Activated T-cell treated with anti-CD3 and anti-CD28 coated beads for 1 hour (primary cell): Measurements from ENCODE around the gene STOX1.
"Not testable (repeated sequence)": the region's sequence is repeated elsewhere in the genome, so short reads cannot be mapped to it uniquely, and the experiment has no call there.

Experiments used
- DNase-seq: peaks from one replicate; pipeline ENCODE4 v3.0.0-alpha.2; 2020; ENCODE audit warnings: low read depth

Gene STOX1

DNA sequence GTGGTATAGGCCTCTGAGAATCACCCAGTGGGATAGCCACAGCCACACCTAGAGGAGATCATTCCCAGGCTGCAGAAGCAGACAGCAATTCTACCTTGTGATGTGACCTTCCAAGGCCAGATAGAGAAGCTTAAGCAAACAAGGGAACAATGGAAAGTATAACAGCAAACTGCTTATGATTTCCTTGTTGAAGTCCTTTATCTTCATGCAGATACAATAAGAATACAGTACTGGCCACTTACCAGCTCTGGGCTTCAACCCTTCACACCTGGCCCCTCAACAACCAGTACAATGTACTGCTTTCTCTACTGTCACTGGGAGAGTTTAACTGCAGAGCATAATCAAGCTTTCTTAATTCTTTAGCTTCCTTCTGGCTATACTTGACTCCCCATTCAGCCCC, 51.2 kb downstream of the STOX1 start:
- no peak for DNase-seq

- DNase-seq, result no peak
These were observed 52.3 kb downstream of the STOX1 start for GRCh38 chr10:68879628-68880027.

DNA sequence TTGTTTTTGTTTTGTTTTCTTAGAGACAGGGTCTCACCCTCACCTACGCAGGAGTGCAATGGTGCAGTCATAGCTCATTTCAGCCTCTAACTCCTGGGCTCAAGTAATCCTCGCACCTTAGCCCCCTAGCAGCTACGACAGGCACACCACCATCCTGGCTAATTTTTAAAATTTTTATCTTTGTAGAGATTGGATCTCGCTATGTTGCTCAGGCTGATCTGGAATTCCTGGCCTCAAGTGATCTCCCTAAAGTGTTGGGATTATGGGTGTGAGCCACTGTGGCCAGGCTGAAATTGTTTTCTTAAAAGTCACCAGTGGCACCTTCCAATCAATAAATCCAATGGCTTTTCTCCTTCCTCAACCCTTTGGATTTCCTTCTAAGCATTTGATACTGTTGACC, 52.9 kb downstream of the STOX1 start:
- DNase-seq, result no peak

DNA sequence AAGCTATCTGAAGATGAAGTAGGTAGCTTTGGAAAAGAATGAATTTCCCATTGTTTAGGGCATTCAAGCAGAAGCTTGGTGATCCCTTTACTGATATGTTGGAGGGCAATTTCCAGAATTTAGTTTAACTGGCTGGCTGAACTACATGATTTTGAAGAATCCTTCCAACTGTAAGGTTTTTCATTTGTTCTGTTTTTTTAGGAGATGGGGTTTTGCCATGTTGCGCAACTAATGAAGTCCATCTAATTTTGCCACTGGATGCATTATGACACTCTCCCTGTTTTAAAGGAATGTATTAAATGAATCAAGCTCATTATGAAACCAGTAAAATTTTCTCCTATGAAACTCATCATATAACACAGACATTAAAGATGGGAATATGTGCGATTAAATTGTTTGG, 67.7 kb downstream of the STOX1 start:
- no peak for DNase-seq

GRCh38 chr10:68897336-68897741, 70.0 kb downstream of the STOX1 start:
- DNase-seq, result no peak

DNA sequence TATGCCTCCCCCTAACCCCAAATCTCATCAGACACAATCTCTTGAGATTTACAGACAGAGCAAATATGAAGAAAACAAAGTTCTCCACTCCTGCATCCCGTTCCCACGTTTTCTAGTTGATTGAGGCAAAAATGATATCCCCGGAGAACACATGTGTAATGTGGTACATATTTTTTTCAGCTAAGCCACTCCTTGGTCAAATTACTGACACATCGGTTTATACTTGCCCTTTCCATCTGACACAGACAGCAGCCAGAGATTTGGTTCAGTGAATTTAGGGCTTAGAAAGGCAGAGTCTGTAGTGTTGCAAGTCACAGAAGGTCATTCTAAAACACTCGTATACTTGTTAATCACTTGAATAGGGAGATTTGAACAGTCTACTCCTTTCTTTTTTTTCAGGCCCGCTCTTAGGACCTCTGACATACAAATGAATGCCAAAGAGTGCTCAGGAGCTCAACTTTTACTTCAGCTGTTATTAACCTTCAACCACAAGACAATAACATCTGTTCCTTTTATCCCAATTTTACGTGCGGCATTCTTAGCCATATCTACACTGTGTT, 71.9 kb downstream of the STOX1 start:
- no peak for DNase-seq

GRCh38 chr10:68900427-68901104, 73.2 kb downstream of the STOX1 start:
- no peak for DNase-seq

GRCh38 chr10:68901105-68901927, 74.0 kb downstream of the STOX1 start, which contains the start of gene DDX50:
TSS of gene DDX50 (plus strand) at chr10:68901315. CDS start at chr10:68901385, 70 bp downstream.
- DNase-seq, result peak; percentile 88

DNA sequence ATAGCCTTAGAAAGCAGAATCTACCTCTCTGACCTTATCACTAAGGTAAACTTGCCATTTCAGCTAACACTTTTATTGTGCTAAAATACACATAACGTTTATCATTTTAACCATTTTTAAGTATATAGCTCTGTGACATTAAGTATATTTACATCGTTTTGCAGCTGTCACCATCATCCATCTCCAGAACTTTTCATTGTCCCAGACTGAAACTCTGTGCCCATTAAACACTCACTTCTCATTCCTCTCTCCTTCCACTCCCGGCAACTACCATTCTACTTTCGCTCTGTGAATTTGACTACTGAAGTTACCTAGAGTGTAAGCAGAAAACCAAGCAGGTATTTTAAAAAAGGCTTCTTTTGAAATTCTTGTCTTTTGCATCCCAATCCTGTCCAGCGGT, 75.1 kb downstream of the STOX1 start:
- DNase-seq, result no peak

DNA sequence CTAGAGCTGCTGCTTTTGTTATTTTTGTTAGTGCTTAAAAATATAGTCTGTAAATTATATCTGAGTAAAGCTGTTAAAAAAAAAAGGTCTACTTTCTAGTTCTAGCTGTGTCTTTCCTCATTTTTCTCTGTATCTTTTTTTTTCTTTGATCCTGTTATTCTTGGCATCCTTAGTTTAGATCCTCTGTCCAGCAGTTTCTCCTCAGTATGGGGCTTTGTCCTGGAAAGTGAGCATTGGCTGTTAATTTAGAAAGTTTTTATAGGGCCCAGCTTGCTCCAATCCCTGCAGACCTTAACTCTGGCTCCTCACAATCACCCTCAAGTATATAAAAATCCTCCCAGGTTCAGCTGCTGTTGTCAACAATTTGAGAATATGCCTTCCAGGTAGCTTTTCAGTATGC, 97.3 kb downstream of the STOX1 start:
- no peak for DNase-seq

DNA sequence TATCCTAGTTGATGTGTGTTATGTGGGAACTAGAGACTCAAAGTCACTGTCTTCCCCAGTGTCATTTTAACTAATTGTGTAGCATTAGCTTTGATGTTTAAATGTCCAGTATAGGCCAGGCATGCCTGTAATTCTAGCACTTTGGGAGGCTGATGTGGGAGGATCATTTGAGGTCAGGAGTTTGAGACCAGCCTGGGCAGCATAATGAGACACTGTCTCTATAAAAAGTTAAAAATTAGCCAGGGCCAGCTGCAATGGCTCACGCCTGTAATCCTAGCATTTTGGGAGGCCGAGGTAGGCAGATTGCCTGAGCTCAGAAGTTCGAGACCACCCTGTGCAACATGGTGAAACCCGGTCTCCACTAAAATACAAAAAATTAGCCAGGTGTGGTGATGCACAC, 98.2 kb downstream of the STOX1 start:
- DNase-seq, result no peak

DNA sequence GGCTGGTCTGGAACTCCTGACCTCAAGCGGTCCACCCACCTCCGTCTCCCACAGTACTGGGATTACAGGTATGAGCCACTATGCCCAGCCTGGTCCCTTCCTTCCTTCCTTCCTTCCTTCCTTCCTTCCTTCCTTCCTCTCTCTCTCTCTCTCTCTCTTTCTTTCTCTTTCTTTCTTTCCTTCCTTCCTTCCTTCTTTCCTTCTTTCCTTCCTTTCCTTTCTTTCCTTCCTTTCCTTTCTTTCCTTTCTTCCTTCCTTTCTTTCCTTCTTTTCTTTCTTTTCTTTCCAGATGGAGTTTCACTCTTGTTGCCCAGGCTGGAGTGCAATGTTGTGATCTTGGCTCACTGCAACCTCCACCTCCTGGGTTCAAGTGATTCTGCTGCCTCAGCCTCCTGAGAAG, 101.8 kb downstream of the STOX1 start:
- DNase-seq, result not testable (repeated sequence)

- not testable (repeated sequence) for DNase-seq
These were observed 102.6 kb downstream of the STOX1 start for GRCh38 chr10:68929888-68930287.

GRCh38 chr10:68932860-68933259, 105.5 kb downstream of the STOX1 start:
- DNase-seq, result not testable (repeated sequence)

- no peak for DNase-seq
These were observed 107.7 kb downstream of the STOX1 start for GRCh38 chr10:68934994-68935393.

DNA sequence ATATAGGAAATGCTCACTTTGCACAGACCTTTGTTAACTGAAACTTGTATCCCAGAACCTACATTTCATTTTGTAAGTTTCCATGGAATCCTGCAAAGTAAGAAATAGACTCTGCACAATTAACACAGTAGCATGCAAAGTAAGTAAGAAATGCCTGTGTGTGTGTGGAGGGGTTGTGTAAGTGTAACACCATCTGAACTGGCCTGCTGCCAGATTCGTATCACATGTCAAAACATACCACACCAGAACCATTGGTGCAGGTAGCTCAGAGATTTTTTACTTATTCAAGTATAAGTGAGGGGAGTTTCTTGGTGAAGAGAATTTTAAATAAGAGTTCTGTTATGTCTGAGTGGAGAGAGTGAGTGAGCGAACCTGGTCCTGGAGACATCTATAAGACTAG, 110.8 kb downstream of the STOX1 start:
- DNase-seq, result no peak

GRCh38 chr10:68938884-68939283, 111.6 kb downstream of the STOX1 start:
- DNase-seq, result no peak

- not testable (repeated sequence) for DNase-seq
These were observed 113.6 kb downstream of the STOX1 start for GRCh38 chr10:68940917-68941316.
